Gastroesophageal sphincter (tissue), 4 donors: ENCODE measurements around the gene MTRF1. TPM values are rescaled to one million over a fixed set of nuclear protein-coding genes. Genes with fewer than 3 reads are reported as not detected.

Source experiments
- ATAC-seq: fragments of 150-250 bp; one replicate; pipeline ENCODE4 v1.9.1; 2016; ENCODE audit warnings: mild to moderate bottlenecking, moderate library complexity
- H3K27ac ChIP-seq, 4 donors: fragments of 200-600 bp; sonication (generic) in 3 of 4; 1 replicate in 3 of 4; 2 replicates in 1 of 4; pipeline ENCODE4 v1.5.1; 2016 to 2019
- H3K27me3 ChIP-seq: fragments of 200-600 bp; sonication (generic); one replicate; pipeline ENCODE4 v1.5.1; 2019
- H3K36me3 ChIP-seq, 2 donors: fragments of 200-600 bp; sonication (generic); one replicate each; pipeline ENCODE4 v1.5.1; 2019; ENCODE audit warnings: control low read depth in 1 of 2
- H3K4me1 ChIP-seq, 3 donors: fragments of 200-600 bp; sonication (generic); 1 replicate in 2 of 3; 2 replicates in 1 of 3; pipeline ENCODE4 v1.5.1; 2016 to 2019; ENCODE audit warnings: control low read depth in 2 of 3
- H3K4me3 ChIP-seq, 2 donors: fragments of 200-600 bp; sonication (generic); one replicate each; pipeline ENCODE4 v1.5.1; 2019; ENCODE audit warnings: mild to moderate bottlenecking in 1 of 2, moderate library complexity in 1 of 2
- H3K9me3 ChIP-seq, 3 donors: fragments of 200-600 bp; sonication (generic); one replicate each; pipeline ENCODE4 v1.5.1; 2017 to 2019; ENCODE audit warnings: control low read depth in 2 of 3
- CTCF ChIP-seq, 4 experiments: fragments of 200-600 bp in 2 of 4; fragments of 450-650 bp in 2 of 4; sonication (generic) in 1 of 4; IDR thresholded peaks; one replicate each; pipeline ENCODE4 v1.5.1; 2017 to 2019; ENCODE audit warnings: antibody characterized with exemption in 4 of 4, mild to moderate bottlenecking in 2 of 4, moderate library complexity in 2 of 4
- EP300 ChIP-seq: sonication (generic); formaldehyde crosslinking; IDR thresholded peaks from one replicate; pipeline ENCODE4 v1.6.1; 2017; ENCODE audit warnings: antibody characterized with exemption, mild to moderate bottlenecking
- POLR2A ChIP-seq, 2 donors: fragments of 450-650 bp; IDR thresholded peaks; one replicate each; pipeline ENCODE4 v1.6.1; 2017; ENCODE audit warnings: antibody characterized with exemption in 2 of 2, mild to moderate bottlenecking in 2 of 2, moderate library complexity in 1 of 2
- POLR2AphosphoS5 ChIP-seq: sonication (generic); formaldehyde crosslinking; IDR thresholded peaks from one replicate; pipeline ENCODE4 v1.6.1; 2017; ENCODE audit warnings: antibody characterized with exemption
- WGBS, 2 donors: methylation state at CpG; one replicate each; pipeline ENCODE4 v1.1.5; 2018; ENCODE audit warnings: low coverage in 1 of 2; 5-methylcytosine and 5-hydroxymethylcytosine counted together
- total RNA-seq, 4 donors: library from RNA; depleted of rRNA; stranded (reverse); fragments of >200 nt; gene quantifications; one replicate each; pipeline ENCODE4 v1.1.0, GENCODE V29; 2016

The MTRF1 gene
- total RNA-seq, 4 donors from 2014 or later, result 7.3 to 14.4 (median 10.2) TPM

GRCh38 chr13:41294914-41295313 is 31.5 kb upstream of the MTRF1 start:
- TF ChIP-seq POLR2AphosphoS5, result no peak
- TF ChIP-seq EP300, result no peak
- TF ChIP-seq POLR2A (IDR thresholded peaks at IDR 0.05), result no peak
- no peak for TF ChIP-seq CTCF (IDR thresholded peaks at IDR 0.05)
- no peaks in the 10 kb centered on the region for H3K9me3 ChIP-seq
- H3K27me3 ChIP-seq, result no peaks in the 10 kb centered on the region
- no peak overlapping the region for H3K4me3 ChIP-seq
- H3K4me1 ChIP-seq, result no peaks in the 10 kb centered on the region
- H3K36me3 ChIP-seq, result no peaks in the 10 kb centered on the region
- no peak overlapping the region for H3K27ac ChIP-seq
- no peak for ATAC-seq
- WGBS, 2 donors, result 91 to 100% methylated on average over 1 of the region's 1 CpG

GRCh38 chr13:41293272-41293671 is 29.9 kb upstream of the MTRF1 start:
- Histone ChIP-seq H3K36me3 (no peaks in the 10 kb centered on the region), H3K4me1 (no peaks in the 10 kb centered on the region), H3K4me3 (no peak overlapping the region), H3K27ac (no peak overlapping the region), H3K27me3 (no peaks in the 10 kb centered on the region), H3K9me3 (no peaks in the 10 kb centered on the region)
- 75 to 100% methylated on average over 1 of the region's 1 CpG for WGBS, 2 donors
- no peak for TF ChIP-seq POLR2AphosphoS5
- TF ChIP-seq EP300, result no peak
- TF ChIP-seq CTCF (IDR thresholded peaks at IDR 0.05), result no peak
- no peak for TF ChIP-seq POLR2A (IDR thresholded peaks at IDR 0.05)
- ATAC-seq, result no peak

GRCh38 chr13:41291246-41291645 is 27.9 kb upstream of the MTRF1 start:
- Histone ChIP-seq H3K4me1 (no peaks in the 10 kb centered on the region), H3K4me3 (no peak overlapping the region), H3K9me3 (no peaks in the 10 kb centered on the region), H3K27me3 (no peaks in the 10 kb centered on the region), H3K36me3 (no peaks in the 10 kb centered on the region), H3K27ac (no peak overlapping the region)
- no peak for ATAC-seq
- 89 to 100% methylated on average over 2 to 6 of the region's 7 CpGs for WGBS, 2 donors
- TF ChIP-seq POLR2AphosphoS5, result no peak
- TF ChIP-seq POLR2A (IDR thresholded peaks at IDR 0.05), result no peak
- no peak for TF ChIP-seq EP300
- no peak for TF ChIP-seq CTCF (IDR thresholded peaks at IDR 0.05)

GRCh38 chr13:41289463-41289881 is 26.1 kb upstream of the MTRF1 start:
- no peaks in the 10 kb centered on the region for H3K36me3 ChIP-seq

More at GRCh38 chr13:41289463-41289881, 26.1 kb upstream of the MTRF1 start:
- Histone ChIP-seq H3K4me3 (no peak overlapping the region), H3K4me1 (no peaks in the 10 kb centered on the region), H3K27ac (no peak overlapping the region), H3K27me3 (no peaks in the 10 kb centered on the region), H3K9me3 (no peaks in the 10 kb centered on the region)
- TF ChIP-seq POLR2AphosphoS5 (no peak), EP300 (no peak), CTCF (IDR thresholded peaks at IDR 0.05) (no peak), POLR2A (IDR thresholded peaks at IDR 0.05) (no peak)
- WGBS, 2 donors, result 80 to 90% methylated on average over 2 to 3 of the region's 10 CpGs
- ATAC-seq, result no peak
